ENCODE data around the gene IMPDH1.

Gene IMPDH1

DNA sequence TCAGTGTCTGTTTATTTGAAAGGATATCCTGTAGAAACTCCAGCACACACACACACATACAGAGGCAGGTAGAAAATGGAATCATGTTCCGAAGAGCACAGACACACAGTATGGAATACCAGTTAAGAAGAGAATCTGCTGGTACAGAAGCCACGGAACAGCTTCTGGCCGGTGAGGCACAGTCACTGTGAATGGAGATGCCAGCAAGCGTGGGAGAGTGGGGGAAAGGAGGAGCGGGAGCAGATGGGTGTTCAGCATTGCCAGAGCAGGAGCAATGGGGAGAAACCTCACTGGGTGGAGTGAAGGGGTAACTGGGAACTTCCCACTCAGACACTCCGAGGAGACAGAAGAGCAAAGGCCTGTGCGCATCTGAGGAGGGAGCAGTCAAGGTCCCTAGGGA is 9.5 kb upstream of the IMPDH1 start:
- Mint-ChIP-seq H3K4me1 (peaks cover 3% of the 10 kb centered on the region), H3K4me3 (no peak overlapping the region), H3K27ac (no peak overlapping the region), H3K36me3 (no peaks in the 10 kb centered on the region), H3K9me3 (no peaks in the 10 kb centered on the region), H3K27me3 (no peaks in the 10 kb centered on the region)

DNA sequence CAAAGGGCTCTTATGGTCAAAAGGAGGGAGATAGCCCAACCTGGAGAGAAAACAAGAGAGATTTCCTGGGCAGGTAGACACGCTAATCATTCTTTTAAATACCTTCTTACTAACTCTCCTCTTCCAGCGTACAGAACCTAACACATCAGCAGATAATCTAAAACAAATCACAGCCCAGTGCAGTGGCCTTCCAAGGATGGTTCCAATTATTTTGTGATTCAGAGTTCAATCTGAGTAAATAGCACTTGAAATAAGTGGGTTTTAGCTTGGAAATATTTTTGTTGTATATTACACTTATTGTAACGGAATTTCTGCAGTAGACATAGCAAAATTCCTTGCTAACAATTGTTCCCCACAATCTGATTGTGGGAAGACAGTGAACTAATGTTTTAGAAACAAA is 7.3 kb upstream of the IMPDH1 start:
- no peak overlapping the region for H3K4me3 Mint-ChIP-seq
- H3K9me3 Mint-ChIP-seq: no peaks in the 10 kb centered on the region
- no peak overlapping the region for H3K27ac Mint-ChIP-seq
- H3K27me3 Mint-ChIP-seq: no peaks in the 10 kb centered on the region
- no peaks in the 10 kb centered on the region for H3K36me3 Mint-ChIP-seq
- no peaks in the 10 kb centered on the region for H3K4me1 Mint-ChIP-seq

GRCh38 chr7:128415217-128415785 is 5.5 kb upstream of the IMPDH1 start:
- Mint-ChIP-seq H3K4me1 (peaks cover 2% of the 10 kb centered on the region), H3K9me3 (no peaks in the 10 kb centered on the region), H3K4me3 (no peak overlapping the region), H3K27ac (no peak overlapping the region), H3K27me3 (no peaks in the 10 kb centered on the region), H3K36me3 (no peaks in the 10 kb centered on the region)

DNA sequence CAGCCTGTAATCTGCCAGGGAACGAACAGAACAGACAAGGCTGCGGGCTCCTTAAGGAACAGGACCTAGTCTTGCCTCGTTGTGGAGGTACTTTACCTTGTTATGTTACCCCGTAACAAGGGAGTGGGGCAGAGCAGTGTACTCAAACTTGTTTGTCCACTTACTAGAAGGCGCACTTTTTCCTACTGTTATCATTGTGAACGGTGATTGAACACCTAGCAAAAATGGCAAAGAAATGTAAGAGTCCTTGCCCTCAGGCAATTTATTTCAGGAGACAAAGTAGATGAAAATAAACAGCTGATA is 620 bp upstream of the IMPDH1 start:
- Mint-ChIP-seq H3K4me3 (peak overlapping the region; percentile 89), H3K27me3 (no peaks in the 10 kb centered on the region), H3K27ac (no peak overlapping the region), H3K4me1 (peaks cover 31% of the 10 kb centered on the region), H3K36me3 (no peaks in the 10 kb centered on the region), H3K9me3 (no peaks in the 10 kb centered on the region)

- no peaks in the 10 kb centered on the region for H3K9me3 Mint-ChIP-seq
- H3K4me3 Mint-ChIP-seq: peak overlapping the region; percentile 77
- no peak overlapping the region for H3K27ac Mint-ChIP-seq
- no peaks in the 10 kb centered on the region for H3K36me3 Mint-ChIP-seq
- peaks cover 42% of the 10 kb centered on the region for H3K4me1 Mint-ChIP-seq
- H3K27me3 Mint-ChIP-seq: no peaks in the 10 kb centered on the region
Measured at GRCh38 chr7:128408709-128409595, 830 bp downstream of the IMPDH1 start.

- Mint-ChIP-seq H3K36me3 (no peaks in the 10 kb centered on the region), H3K4me3 (peak overlapping the region; percentile 33), H3K9me3 (no peaks in the 10 kb centered on the region), H3K27me3 (no peaks in the 10 kb centered on the region), H3K4me1 (peaks cover 50% of the 10 kb centered on the region), H3K27ac (no peak overlapping the region)
Measured at GRCh38 chr7:128407751-128408708, 1.8 kb downstream of the IMPDH1 start.

DNA sequence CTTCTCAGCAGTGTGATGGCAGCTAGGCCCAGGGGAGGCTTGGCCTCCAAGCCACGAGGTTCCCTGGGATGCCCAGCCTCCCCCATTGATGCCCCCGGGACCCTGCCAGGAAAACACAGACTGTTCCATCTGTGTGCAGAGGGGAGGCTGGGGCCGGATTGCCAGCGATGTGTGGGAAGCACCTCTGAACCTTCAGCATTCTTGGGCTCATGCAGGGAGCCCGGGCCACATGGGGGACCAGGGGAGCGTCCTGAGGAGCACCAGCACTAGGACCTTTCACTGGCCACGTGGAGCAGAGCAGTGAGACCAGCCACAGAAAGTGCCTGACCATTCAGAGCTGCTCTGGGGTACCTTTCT is 2.6 kb downstream of the IMPDH1 start:
- H3K27me3 Mint-ChIP-seq: no peaks in the 10 kb centered on the region
- peaks cover 55% of the 10 kb centered on the region for H3K4me1 Mint-ChIP-seq
- H3K27ac Mint-ChIP-seq: no peak overlapping the region
- H3K9me3 Mint-ChIP-seq: no peaks in the 10 kb centered on the region
- no peaks in the 10 kb centered on the region for H3K36me3 Mint-ChIP-seq
- no peak overlapping the region for H3K4me3 Mint-ChIP-seq

GRCh38 chr7:128406314-128407232 is 3.2 kb downstream of the IMPDH1 start:
- H3K9me3 Mint-ChIP-seq: no peaks in the 10 kb centered on the region
- peak overlapping the region; percentile 51 for H3K27ac Mint-ChIP-seq
- no peaks in the 10 kb centered on the region for H3K27me3 Mint-ChIP-seq
- H3K4me1 Mint-ChIP-seq: peaks cover 55% of the 10 kb centered on the region
- H3K36me3 Mint-ChIP-seq: no peaks in the 10 kb centered on the region
- peak overlapping the region; percentile 77 for H3K4me3 Mint-ChIP-seq

GRCh38 chr7:128405471-128406313 is 4.1 kb downstream of the IMPDH1 start:
- H3K36me3 Mint-ChIP-seq: no peaks in the 10 kb centered on the region
- peak overlapping the region; percentile 89 for H3K4me3 Mint-ChIP-seq
- peaks cover 55% of the 10 kb centered on the region for H3K4me1 Mint-ChIP-seq
- no peak overlapping the region for H3K27ac Mint-ChIP-seq
- no peaks in the 10 kb centered on the region for H3K9me3 Mint-ChIP-seq
- H3K27me3 Mint-ChIP-seq: no peaks in the 10 kb centered on the region

DNA sequence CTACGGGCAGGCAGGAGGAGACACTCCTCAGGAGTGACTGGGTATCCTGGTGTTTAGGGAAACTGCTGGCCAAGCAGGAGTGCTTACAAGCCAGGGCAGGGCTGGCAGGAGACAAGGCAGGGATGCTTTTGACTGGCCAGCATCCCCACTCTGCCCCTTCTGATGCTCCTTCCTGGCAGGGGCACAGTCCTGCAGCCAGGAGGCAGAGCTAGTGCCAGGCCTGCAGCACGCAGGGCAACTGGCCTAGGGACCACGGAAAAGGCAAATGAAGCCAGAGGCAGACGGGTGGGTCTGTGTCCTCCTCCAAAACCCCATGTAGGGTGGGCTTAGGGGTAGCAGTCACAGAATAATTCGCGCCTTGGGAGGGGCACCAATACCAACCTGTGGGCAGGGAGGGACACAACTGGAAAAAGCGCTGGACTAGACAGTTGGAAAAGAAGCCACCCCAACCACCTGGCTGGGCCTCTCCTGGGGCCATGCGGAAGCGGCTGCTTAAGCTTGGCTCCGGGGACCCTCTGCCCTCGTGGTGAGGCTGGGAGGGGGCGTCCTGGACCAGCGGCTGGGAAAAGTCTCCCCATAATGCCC is 4.8 kb downstream of the IMPDH1 start:
- peaks cover 51% of the 10 kb centered on the region for H3K4me1 Mint-ChIP-seq
- H3K4me3 Mint-ChIP-seq: peak overlapping the region; percentile 89
- H3K27me3 Mint-ChIP-seq: no peaks in the 10 kb centered on the region
- no peaks in the 10 kb centered on the region for H3K9me3 Mint-ChIP-seq
- H3K27ac Mint-ChIP-seq: peak overlapping the region; percentile 72
- H3K36me3 Mint-ChIP-seq: no peaks in the 10 kb centered on the region

DNA sequence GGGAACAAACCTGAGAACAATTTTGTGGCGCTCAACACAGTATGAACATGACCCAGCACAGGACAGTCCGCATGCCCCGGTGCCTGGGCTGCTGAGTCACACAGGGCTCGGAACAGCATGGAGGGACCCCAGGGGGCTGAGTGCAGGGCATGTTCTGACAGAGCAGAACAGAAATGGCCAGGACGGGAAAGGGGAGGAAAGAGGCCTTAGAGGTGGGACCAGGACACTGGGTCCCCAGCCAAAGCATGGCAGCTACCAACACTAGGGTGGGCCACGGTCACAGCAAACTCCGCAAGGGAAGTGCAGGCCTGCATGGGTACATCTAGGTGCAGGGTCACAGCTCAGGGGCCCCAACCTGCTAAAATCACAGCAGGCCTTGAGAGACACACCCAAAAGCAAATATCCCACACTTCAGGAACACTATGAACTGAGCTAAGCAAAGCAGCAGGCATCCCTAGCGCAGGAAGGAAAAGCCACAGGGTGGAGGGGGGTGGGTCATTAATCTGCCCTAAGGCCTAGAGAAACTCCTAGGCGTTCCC is 5.6 kb downstream of the IMPDH1 start:
- H3K4me3 Mint-ChIP-seq: peak overlapping the region; percentile 89
- H3K27me3 Mint-ChIP-seq: no peaks in the 10 kb centered on the region
- no peaks in the 10 kb centered on the region for H3K9me3 Mint-ChIP-seq
- H3K4me1 Mint-ChIP-seq: peaks cover 49% of the 10 kb centered on the region
- H3K36me3 Mint-ChIP-seq: no peaks in the 10 kb centered on the region
- no peak overlapping the region for H3K27ac Mint-ChIP-seq

- peak overlapping the region; percentile 1 for H3K4me3 Mint-ChIP-seq
- H3K4me1 Mint-ChIP-seq: peaks cover 44% of the 10 kb centered on the region
- no peaks in the 10 kb centered on the region for H3K36me3 Mint-ChIP-seq
- H3K27ac Mint-ChIP-seq: no peak overlapping the region
- no peaks in the 10 kb centered on the region for H3K9me3 Mint-ChIP-seq
- no peaks in the 10 kb centered on the region for H3K27me3 Mint-ChIP-seq
Measured at GRCh38 chr7:128403676-128404075, 6.1 kb downstream of the IMPDH1 start.

DNA sequence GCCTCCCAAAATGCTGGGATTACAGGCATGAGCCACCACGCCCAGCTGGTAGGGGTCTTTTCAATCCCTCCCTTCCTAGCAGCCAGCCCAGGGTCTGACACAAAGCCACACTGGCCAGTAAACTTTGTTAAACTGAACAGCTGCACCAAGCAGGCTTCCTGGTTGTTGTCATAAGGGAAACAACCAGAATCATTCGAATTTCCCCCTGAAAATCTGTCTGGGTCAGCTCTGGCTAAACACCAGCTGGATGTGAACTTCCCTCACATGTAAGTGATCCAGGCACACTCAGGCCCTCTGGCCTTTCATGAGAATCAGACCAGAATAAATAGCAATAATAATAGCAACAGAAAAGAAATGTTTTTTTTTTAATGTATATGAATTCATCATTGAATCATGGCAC is 7.4 kb downstream of the IMPDH1 start:
- Mint-ChIP-seq H3K36me3 (no peaks in the 10 kb centered on the region), H3K4me3 (no peak overlapping the region), H3K27me3 (no peaks in the 10 kb centered on the region), H3K9me3 (no peaks in the 10 kb centered on the region), H3K27ac (no peak overlapping the region), H3K4me1 (peaks cover 35% of the 10 kb centered on the region)

DNA sequence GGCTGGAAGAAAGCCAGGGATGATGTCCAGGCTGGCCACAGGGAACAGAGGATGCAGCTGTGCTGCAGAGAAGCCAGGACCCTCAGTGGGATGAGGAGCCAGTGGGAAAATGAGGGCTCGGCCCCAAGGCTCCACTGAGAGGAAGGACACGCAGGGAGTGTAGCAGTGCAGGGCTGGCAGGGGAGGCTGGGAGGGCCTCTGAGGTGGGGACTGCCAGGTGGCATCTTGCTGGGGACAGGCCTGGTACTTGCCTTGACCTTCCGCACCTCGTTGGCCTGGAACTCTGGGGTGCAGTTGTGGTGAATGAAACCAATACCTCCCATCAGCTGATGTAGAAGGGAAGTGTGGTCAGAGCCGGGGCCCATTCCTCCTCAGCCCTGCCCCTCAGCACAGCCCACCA is 9.2 kb downstream of the IMPDH1 start:
- Mint-ChIP-seq H3K27me3 (no peaks in the 10 kb centered on the region), H3K36me3 (peaks cover 6% of the 10 kb centered on the region), H3K4me3 (no peak overlapping the region), H3K4me1 (peaks cover 25% of the 10 kb centered on the region), H3K9me3 (no peaks in the 10 kb centered on the region), H3K27ac (no peak overlapping the region)
